Keratinocyte (primary cell): ENCODE measurements around the gene DLL4. TPM values are rescaled to one million over a fixed set of nuclear protein-coding genes. Genes with fewer than 3 reads are reported as not detected.

ENCODE experiments used
- DNase-seq: peaks from one replicate; pipeline ENCODE4 v3.0.0-alpha.2; 2011; ENCODE audit warnings: low read depth, missing footprints, low spot score
- FAIRE-seq: peaks from 2 replicates; lab custom pipeline; 2011; peaks lifted over from hg19 to GRCh38; lab: Jason Lieb, UNC
- H2AFZ ChIP-seq: 2 replicates; pipeline ENCODE4 v1.6.0; 2012; ENCODE audit warnings: low read length, control low read depth, inconsistent platforms; ENCODE audit not compliant: control insufficient read depth
- H3K27ac ChIP-seq: 2 replicates; pipeline ENCODE4 v1.5.1; 2011; ENCODE audit warnings: low read length; ENCODE audit not compliant: control insufficient read depth, insufficient read depth
- H3K27me3 ChIP-seq: 3 replicates; pipeline ENCODE4 v1.6.0; 2011; ENCODE audit warnings: low read length; ENCODE audit not compliant: control insufficient read depth, insufficient read depth; ENCODE audit errors: extremely low read depth
- H3K36me3 ChIP-seq, 2 experiments: 2 replicates in 1 of 2; 3 replicates in 1 of 2; pipeline ENCODE4 v1.5.1; 2011; ENCODE audit warnings: low read length in 2 of 2, mild to moderate bottlenecking in 1 of 2; ENCODE audit not compliant: control insufficient read depth in 2 of 2, insufficient read depth in 2 of 2; ENCODE audit errors: extremely low read depth in 1 of 2
- H3K4me1 ChIP-seq: 3 replicates; pipeline ENCODE4 v1.5.1; 2011; ENCODE audit warnings: low read length; ENCODE audit not compliant: control insufficient read depth, insufficient read depth; ENCODE audit errors: extremely low read depth
- H3K4me2 ChIP-seq: 3 replicates; pipeline ENCODE4 v1.6.0; 2011; ENCODE audit warnings: low read depth, low read length; ENCODE audit not compliant: control insufficient read depth, insufficient read depth; ENCODE audit errors: extremely low read depth
- H3K4me3 ChIP-seq, 3 experiments: fragments of 200-600 bp in 1 of 3; sonication (generic) in 1 of 3; 2 replicates in 2 of 3; 3 replicates in 1 of 3; pipeline ENCODE4 v1.5.1; 2011 to 2016; ENCODE audit warnings: low read length in 3 of 3, mild to moderate bottlenecking in 3 of 3, control low read depth in 2 of 3, inconsistent platforms in 1 of 3, low read depth in 1 of 3, mixed read lengths in 1 of 3, mixed run types in 1 of 3, moderate library complexity in 1 of 3; ENCODE audit not compliant: control insufficient read depth in 2 of 3, insufficient read depth in 2 of 3; ENCODE audit errors: extremely low read depth in 1 of 3
- H3K79me2 ChIP-seq: 2 replicates; pipeline ENCODE4 v1.6.0; 2012; ENCODE audit warnings: low read length; ENCODE audit not compliant: control insufficient read depth, insufficient read depth
- H3K9ac ChIP-seq: 3 replicates; pipeline ENCODE4 v1.6.0; 2011; ENCODE audit warnings: low read length; ENCODE audit not compliant: control insufficient read depth, insufficient read depth; ENCODE audit errors: extremely low read depth
- H3K9me1 ChIP-seq: 3 replicates; pipeline ENCODE4 v1.6.0; 2011; ENCODE audit warnings: low read length; ENCODE audit not compliant: control insufficient read depth, insufficient read depth; ENCODE audit errors: extremely low read depth
- H3K9me3 ChIP-seq: 2 replicates; pipeline ENCODE4 v1.5.1; 2012; ENCODE audit warnings: low read depth, low read length; ENCODE audit not compliant: control insufficient read depth
- H4K20me1 ChIP-seq: 3 replicates; pipeline ENCODE4 v1.6.0; 2011; ENCODE audit warnings: low read length; ENCODE audit not compliant: control insufficient read depth, insufficient read depth; ENCODE audit errors: extremely low read depth
- EZH2 ChIP-seq: IDR thresholded peaks from one replicate; pipeline ENCODE4 v1.6.1; 2012; ENCODE audit warnings: inconsistent platforms, mild to moderate bottlenecking, low read length, moderate library complexity
- dilution Hi-C: fragments of 300-500 bp; cut with MboI; formaldehyde crosslinking; loops from one replicate; pipeline ENCODE4 v1.7.0; 2020; ENCODE audit warnings: low sequenced_read_pairs; ENCODE audit not compliant: extremely low pct_ligation_motif_present
- polyA plus RNA-seq, 5 experiments: library from polyadenylated mRNA; depleted of rRNA in 3 of 5; stranded (reverse) in 3 of 5; stranded (forward) in 1 of 5; unstranded in 1 of 5; fragments of >200 nt; gene quantifications; 1 replicate in 1 of 5; 2 replicates in 3 of 5; 3 replicates in 1 of 5; pipeline versions ENCODE4 v1.2.1 to v1.2.3, GENCODE V29; 2011 to 2012; ENCODE audit warnings: missing spikeins in 2 of 5, low read depth in 1 of 5, low replicate concordance in 1 of 5
- TF ChIP-seq, protein P1 (sequence below), 3 experiments: IDR thresholded peaks in 1 of 3; conservative IDR thresholded peaks in 1 of 3; optimal IDR thresholded peaks in 1 of 3; 2 replicates in 2 of 3; 3 replicates in 1 of 3; pipeline versions ENCODE3 to v1.5.1; 2011; ENCODE audit warnings: low read length in 3 of 3, mild to moderate bottlenecking in 3 of 3, moderate library complexity in 2 of 3, control low read depth in 1 of 3, inconsistent platforms in 1 of 3; ENCODE audit not compliant: insufficient read depth in 2 of 3; ENCODE audit errors: extremely low read depth in 1 of 3

The DLL4 gene
- polyA plus RNA-seq, 1 donor (not counting 4 experiments of a cell fraction or from before 2014, with no cell fraction given): not detected

DNA sequence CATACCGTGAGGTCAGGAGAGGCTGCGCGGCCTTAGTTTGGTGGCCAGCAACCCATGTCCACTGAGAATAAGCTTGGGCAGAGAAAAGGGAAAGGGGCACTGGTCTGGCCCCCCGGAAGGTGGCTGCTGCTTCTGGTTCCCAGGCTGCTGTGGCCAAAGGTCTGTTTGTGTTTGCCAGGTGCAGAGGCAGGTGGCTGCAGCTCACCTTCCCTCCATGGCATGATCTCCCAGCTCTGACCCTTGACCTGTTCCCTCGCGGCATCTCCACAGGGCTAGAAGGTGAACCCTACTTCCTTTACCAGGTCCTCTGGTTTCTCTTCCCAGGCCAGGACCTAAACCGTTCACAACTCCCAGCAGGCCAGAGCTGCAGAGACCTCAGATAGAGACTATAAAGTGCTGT is 21.0 kb upstream of the DLL4 start:
- dilution Hi-C loops: loop anchor here (25.0 kb wide), 1 partner anchor 104 kb away; no protein-coding TSS in a partner anchor
- H3K9ac ChIP-seq: no peak overlapping the region
- no peaks in the 10 kb centered on the region for H3K9me3 ChIP-seq
- no peak overlapping the region for H3K4me2 ChIP-seq
- H3K79me2 ChIP-seq: no peaks in the 10 kb centered on the region
- H4K20me1 ChIP-seq: no peaks in the 10 kb centered on the region
- no peak overlapping the region for H3K27ac ChIP-seq
- no peak for DNase-seq
- peaks cover 5 to 7% of the 10 kb centered on the region in 2 experiments for H3K36me3 ChIP-seq
- H2AFZ ChIP-seq: no peak overlapping the region
- H3K4me1 ChIP-seq: peaks cover 28% of the 10 kb centered on the region
- H3K27me3 ChIP-seq: no peaks in the 10 kb centered on the region
- TF ChIP-seq, protein P1, sequence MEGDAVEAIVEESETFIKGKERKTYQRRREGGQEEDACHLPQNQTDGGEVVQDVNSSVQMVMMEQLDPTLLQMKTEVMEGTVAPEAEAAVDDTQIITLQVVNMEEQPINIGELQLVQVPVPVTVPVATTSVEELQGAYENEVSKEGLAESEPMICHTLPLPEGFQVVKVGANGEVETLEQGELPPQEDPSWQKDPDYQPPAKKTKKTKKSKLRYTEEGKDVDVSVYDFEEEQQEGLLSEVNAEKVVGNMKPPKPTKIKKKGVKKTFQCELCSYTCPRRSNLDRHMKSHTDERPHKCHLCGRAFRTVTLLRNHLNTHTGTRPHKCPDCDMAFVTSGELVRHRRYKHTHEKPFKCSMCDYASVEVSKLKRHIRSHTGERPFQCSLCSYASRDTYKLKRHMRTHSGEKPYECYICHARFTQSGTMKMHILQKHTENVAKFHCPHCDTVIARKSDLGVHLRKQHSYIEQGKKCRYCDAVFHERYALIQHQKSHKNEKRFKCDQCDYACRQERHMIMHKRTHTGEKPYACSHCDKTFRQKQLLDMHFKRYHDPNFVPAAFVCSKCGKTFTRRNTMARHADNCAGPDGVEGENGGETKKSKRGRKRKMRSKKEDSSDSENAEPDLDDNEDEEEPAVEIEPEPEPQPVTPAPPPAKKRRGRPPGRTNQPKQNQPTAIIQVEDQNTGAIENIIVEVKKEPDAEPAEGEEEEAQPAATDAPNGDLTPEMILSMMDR (optimal IDR thresholded peaks at IDR 0.05 in 1 of 3, IDR thresholded peaks at IDR 0.05 in 1 of 3, conservative IDR thresholded peaks at IDR 0.05 in 1 of 3; ENCODE audit: extremely low read depth in 1 of 3, insufficient read depth in 2 of 3, low read length in 3 of 3): no peak
- no peak for TF ChIP-seq EZH2
- no peak for FAIRE-seq
- H3K9me1 ChIP-seq: peaks cover 4% of the 10 kb centered on the region
- no peak overlapping the region for H3K4me3 ChIP-seq

DNA sequence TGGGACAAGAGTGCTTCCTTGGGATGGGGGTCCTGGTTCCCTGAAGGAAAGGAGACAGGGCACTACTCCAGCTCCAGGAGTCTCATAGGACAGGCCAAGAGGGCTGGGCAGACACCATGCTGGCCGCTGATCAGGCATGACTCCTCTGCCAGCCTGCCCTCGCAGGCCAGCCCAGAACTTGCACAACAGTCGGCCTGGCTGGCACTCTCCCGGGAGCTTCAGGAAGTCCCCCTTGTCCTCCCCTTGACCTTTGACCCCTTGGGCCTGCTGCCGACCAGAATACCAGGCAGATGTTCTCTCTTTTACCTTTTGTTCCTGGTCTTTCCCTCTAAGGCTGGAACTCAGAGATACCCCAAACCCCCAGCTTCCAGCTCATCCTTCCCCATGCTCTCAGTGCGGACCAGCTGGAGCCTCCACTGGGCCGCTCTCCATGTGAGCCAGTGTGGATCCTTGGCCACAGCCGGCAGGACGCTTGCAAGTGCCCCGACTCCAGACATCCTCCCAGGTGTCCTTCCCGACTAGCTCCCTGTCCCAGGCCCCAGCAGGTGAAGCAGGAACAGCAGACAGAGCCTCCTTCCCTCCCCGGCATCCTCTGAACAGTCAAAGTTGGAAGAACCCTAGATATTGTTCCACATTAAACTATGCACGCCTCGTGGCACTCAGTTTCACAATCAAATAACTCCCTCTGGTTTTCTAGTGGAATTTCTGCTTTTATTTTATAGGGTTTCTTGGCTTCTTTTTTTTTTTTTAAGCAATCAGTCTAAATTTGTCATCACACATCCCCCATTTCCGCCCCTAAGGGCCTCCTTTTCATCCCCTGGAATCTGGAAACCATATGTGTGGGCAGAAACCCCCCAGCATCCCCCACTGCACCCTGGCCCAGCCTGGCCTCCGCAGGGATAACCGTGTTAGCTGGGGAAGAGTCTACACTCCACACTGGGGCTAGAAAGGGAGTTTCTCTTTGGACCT is 19.2 kb upstream of the DLL4 start:
- Histone ChIP-seq H3K9me3 (no peaks in the 10 kb centered on the region), H3K4me3 (no peak overlapping the region), H3K4me1 (peaks cover 19% of the 10 kb centered on the region), H4K20me1 (no peaks in the 10 kb centered on the region), H3K4me2 (no peak overlapping the region), H3K9me1 (peaks cover 4% of the 10 kb centered on the region), H2AFZ (no peak overlapping the region), H3K79me2 (no peaks in the 10 kb centered on the region), H3K9ac (no peak overlapping the region), H3K27ac (no peak overlapping the region), H3K36me3 (peaks cover 0 to under 1% of the 10 kb centered on the region in 2 experiments), H3K27me3 (no peaks in the 10 kb centered on the region)
- no peak for FAIRE-seq
- dilution Hi-C loops: loop anchor here (25.0 kb wide), 1 partner anchor 102 kb away; no protein-coding TSS in a partner anchor
- no peak for DNase-seq
- TF ChIP-seq EZH2: no peak
- TF ChIP-seq, protein P1 (optimal IDR thresholded peaks at IDR 0.05 in 1 of 3, IDR thresholded peaks at IDR 0.05 in 1 of 3, conservative IDR thresholded peaks at IDR 0.05 in 1 of 3; ENCODE audit: extremely low read depth in 1 of 3, insufficient read depth in 2 of 3, low read length in 3 of 3): no peak
